Ishikawa (cell line): ENCODE data around the gene RPS6KA6.

Source experiments
- CEBPB ChIP-seq: IDR thresholded peaks from 2 replicates; pipeline ENCODE4 v1.6.1; 2012
- CREB1 ChIP-seq: IDR thresholded peaks from 2 replicates; pipeline ENCODE4 v1.6.1; 2012; ENCODE audit warnings: low read depth
- EP300 ChIP-seq: IDR thresholded peaks from 2 replicates; pipeline ENCODE4 v1.6.1; 2012; ENCODE audit warnings: borderline replicate concordance
- FOXM1 ChIP-seq: IDR thresholded peaks from 2 replicates; pipeline ENCODE4 v1.6.1; 2012; ENCODE audit warnings: low read depth, borderline replicate concordance
- MAX ChIP-seq: IDR thresholded peaks from 2 replicates; pipeline ENCODE4 v1.6.1; 2012
- TAF1 ChIP-seq: IDR thresholded peaks from 2 replicates; pipeline ENCODE4 v1.6.1; 2012; ENCODE audit warnings: low read depth, mild to moderate bottlenecking
- TCF12 ChIP-seq: IDR thresholded peaks from 2 replicates; pipeline ENCODE4 v1.6.1; 2012; ENCODE audit warnings: low read depth
- TEAD4 ChIP-seq: IDR thresholded peaks from 2 replicates; pipeline ENCODE4 v1.6.1; 2012
- YY1 ChIP-seq: IDR thresholded peaks from 2 replicates; pipeline ENCODE4 v1.6.1; 2012; ENCODE audit warnings: low read depth
- ZBTB7A ChIP-seq: IDR thresholded peaks from 2 replicates; pipeline ENCODE4 v1.6.1; 2012; ENCODE audit warnings: low read depth
- TF ChIP-seq, protein P1 (sequence below): IDR thresholded peaks from 2 replicates; pipeline ENCODE4 v1.6.1; 2012; ENCODE audit warnings: low read depth, mild to moderate bottlenecking

- TF ChIP-seq CEBPB (no peak), TCF12 (no peak), EP300 (no peak), ZBTB7A (no peak), FOXM1 (no peak), YY1 (no peak), TEAD4 (no peak), MAX (no peak), TAF1 (no peak), CREB1 (no peak)
- TF ChIP-seq, protein P1, sequence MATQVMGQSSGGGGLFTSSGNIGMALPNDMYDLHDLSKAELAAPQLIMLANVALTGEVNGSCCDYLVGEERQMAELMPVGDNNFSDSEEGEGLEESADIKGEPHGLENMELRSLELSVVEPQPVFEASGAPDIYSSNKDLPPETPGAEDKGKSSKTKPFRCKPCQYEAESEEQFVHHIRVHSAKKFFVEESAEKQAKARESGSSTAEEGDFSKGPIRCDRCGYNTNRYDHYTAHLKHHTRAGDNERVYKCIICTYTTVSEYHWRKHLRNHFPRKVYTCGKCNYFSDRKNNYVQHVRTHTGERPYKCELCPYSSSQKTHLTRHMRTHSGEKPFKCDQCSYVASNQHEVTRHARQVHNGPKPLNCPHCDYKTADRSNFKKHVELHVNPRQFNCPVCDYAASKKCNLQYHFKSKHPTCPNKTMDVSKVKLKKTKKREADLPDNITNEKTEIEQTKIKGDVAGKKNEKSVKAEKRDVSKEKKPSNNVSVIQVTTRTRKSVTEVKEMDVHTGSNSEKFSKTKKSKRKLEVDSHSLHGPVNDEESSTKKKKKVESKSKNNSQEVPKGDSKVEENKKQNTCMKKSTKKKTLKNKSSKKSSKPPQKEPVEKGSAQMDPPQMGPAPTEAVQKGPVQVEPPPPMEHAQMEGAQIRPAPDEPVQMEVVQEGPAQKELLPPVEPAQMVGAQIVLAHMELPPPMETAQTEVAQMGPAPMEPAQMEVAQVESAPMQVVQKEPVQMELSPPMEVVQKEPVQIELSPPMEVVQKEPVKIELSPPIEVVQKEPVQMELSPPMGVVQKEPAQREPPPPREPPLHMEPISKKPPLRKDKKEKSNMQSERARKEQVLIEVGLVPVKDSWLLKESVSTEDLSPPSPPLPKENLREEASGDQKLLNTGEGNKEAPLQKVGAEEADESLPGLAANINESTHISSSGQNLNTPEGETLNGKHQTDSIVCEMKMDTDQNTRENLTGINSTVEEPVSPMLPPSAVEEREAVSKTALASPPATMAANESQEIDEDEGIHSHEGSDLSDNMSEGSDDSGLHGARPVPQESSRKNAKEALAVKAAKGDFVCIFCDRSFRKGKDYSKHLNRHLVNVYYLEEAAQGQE: no peak
Observed at GRCh38 chrX:84175958-84176357, 12.0 kb downstream of the RPS6KA6 start.
